Testis (tissue), 2 donors: ENCODE results near the gene MEGF8.

Source experiments
- POLR2A ChIP-seq: fragments of 450-650 bp; IDR thresholded peaks from one replicate; pipeline ENCODE4 v1.6.1; 2017; ENCODE audit warnings: antibody characterized with exemption, mild to moderate bottlenecking, moderate library complexity
- TF ChIP-seq, protein P1 (sequence below), 3 experiments: fragments of 450-650 bp in 2 of 3; fragments of 200-600 bp in 1 of 3; sonication (generic) in 1 of 3; IDR thresholded peaks; one replicate each; pipeline ENCODE4 v1.5.1; 2016 to 2019; ENCODE audit warnings: antibody characterized with exemption in 3 of 3, mild to moderate bottlenecking in 2 of 3, moderate library complexity in 1 of 3

DNA sequence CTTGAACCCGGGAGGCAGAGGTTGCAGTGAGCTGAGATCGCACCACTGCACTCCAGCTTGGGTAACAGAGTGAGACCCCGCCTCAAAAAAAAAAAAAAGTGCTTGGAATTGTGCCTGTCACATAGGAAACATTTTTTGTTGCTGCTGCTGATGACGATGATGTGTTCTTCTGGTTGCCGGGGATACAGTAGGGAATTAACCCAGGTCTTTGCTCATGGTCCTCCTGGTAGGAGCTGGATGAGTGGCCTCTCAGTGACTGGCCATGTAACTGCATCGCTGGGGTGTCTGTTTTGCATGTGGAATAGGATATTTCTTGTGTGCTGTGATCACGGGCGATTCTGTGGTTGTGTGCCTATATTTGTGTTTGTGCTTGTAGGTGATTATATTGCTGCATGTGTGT lies 69.3 kb downstream of the MEGF8 start:
- TF ChIP-seq, protein P1, sequence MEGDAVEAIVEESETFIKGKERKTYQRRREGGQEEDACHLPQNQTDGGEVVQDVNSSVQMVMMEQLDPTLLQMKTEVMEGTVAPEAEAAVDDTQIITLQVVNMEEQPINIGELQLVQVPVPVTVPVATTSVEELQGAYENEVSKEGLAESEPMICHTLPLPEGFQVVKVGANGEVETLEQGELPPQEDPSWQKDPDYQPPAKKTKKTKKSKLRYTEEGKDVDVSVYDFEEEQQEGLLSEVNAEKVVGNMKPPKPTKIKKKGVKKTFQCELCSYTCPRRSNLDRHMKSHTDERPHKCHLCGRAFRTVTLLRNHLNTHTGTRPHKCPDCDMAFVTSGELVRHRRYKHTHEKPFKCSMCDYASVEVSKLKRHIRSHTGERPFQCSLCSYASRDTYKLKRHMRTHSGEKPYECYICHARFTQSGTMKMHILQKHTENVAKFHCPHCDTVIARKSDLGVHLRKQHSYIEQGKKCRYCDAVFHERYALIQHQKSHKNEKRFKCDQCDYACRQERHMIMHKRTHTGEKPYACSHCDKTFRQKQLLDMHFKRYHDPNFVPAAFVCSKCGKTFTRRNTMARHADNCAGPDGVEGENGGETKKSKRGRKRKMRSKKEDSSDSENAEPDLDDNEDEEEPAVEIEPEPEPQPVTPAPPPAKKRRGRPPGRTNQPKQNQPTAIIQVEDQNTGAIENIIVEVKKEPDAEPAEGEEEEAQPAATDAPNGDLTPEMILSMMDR (IDR thresholded peaks at IDR 0.05): no peak
- no peak for TF ChIP-seq POLR2A
